H1 (cell line): ENCODE results near the gene PTHLH. TPM values are rescaled to one million over a fixed set of nuclear protein-coding genes. Genes with fewer than 3 reads are reported as not detected.

Experiments used
- CTCF ChIA-PET: fragments of 300-600 bp; sonication (Branson Sonifier 250); formaldehyde crosslinking; loops from one replicate; lab custom pipeline; 2021; ENCODE audit not compliant: partially characterized antibody; lab: Charles Lee
- POLR2A ChIA-PET: fragments of 300-600 bp; sonication (Branson Sonifier 250); formaldehyde crosslinking; loops from one replicate; lab custom pipeline; 2021; ENCODE audit warnings: inconsistent platforms; ENCODE audit not compliant: partially characterized antibody; lab: Charles Lee
- DNase-seq, 2 experiments: peaks; one replicate each; pipeline versions ENCODE4 v3.0.0 to v3.0.0-alpha.2; 2010 to 2022; ENCODE audit warnings: low spot score in 2 of 2, low read depth in 1 of 2, mixed read lengths in 1 of 2
- FAIRE-seq: peaks from 2 replicates; lab custom pipeline; 2011; peaks lifted over from hg19 to GRCh38; lab: Jason Lieb, UNC
- H2AFZ ChIP-seq: 2 replicates; pipeline ENCODE4 v1.8.1; 2012; ENCODE audit warnings: low read length, inconsistent platforms
- H2AK5ac ChIP-seq: 2 replicates; pipeline ENCODE4 v1.6.1; 2013; ENCODE audit warnings: low read depth, low read length
- H2BK120ac ChIP-seq: replicated peaks from 2 replicates; pipeline ENCODE3; 2013; ENCODE audit warnings: low read depth, low read length, inconsistent platforms
- H2BK12ac ChIP-seq: 2 replicates; pipeline ENCODE4 v1.6.1; 2013; ENCODE audit warnings: low read depth, low read length
- H2BK15ac ChIP-seq: 2 replicates; pipeline ENCODE4 v1.6.1; 2013; ENCODE audit warnings: low read length
- H2BK20ac ChIP-seq: 2 replicates; pipeline ENCODE4 v1.6.1; 2013; ENCODE audit warnings: low read length
- H2BK5ac ChIP-seq: 2 replicates; pipeline ENCODE4 v1.6.1; 2013; ENCODE audit warnings: low read depth, low read length
- H3K14ac ChIP-seq: 2 replicates; pipeline ENCODE4 v1.6.1; 2013; ENCODE audit warnings: inconsistent platforms; ENCODE audit not compliant: insufficient read length
- H3K18ac ChIP-seq: 2 replicates; pipeline ENCODE4 v1.6.1; 2013; ENCODE audit warnings: low read length; ENCODE audit errors: extremely low read depth
- H3K23ac ChIP-seq: 2 replicates; pipeline ENCODE4 v1.6.1; 2013; ENCODE audit warnings: inconsistent platforms; ENCODE audit not compliant: insufficient read length
- H3K23me2 ChIP-seq: 2 replicates; pipeline ENCODE4 v1.6.1; 2013; ENCODE audit warnings: low read depth, low read length
- H3K27ac ChIP-seq: 2 replicates; pipeline ENCODE4 v1.6.1; 2011; ENCODE audit warnings: low read depth, low read length, inconsistent platforms
- H3K27me3 ChIP-seq, 4 experiments: replicated peaks in 1 of 4; 1 replicate in 1 of 4; 2 replicates in 3 of 4; pipeline versions ENCODE4 v1.6.1 to v1.8.1; 2011 to 2013; ENCODE audit warnings: low read length in 3 of 4, mild to moderate bottlenecking in 3 of 4, inconsistent platforms in 2 of 4, mixed read lengths in 2 of 4, moderate library complexity in 1 of 4; ENCODE audit not compliant: control insufficient read depth in 3 of 4, insufficient read depth in 3 of 4; ENCODE audit errors: extremely low read depth in 1 of 4
- H3K36me3 ChIP-seq, 4 experiments: 2 replicates each; pipeline versions ENCODE4 v1.6.1 to v1.8.1; 2011 to 2013; ENCODE audit warnings: mild to moderate bottlenecking in 4 of 4, low read length in 3 of 4, moderate library complexity in 2 of 4, control low read depth in 1 of 4, inconsistent platforms in 1 of 4; ENCODE audit not compliant: insufficient read depth in 4 of 4, control insufficient read depth in 2 of 4
- H3K4ac ChIP-seq: replicated peaks from 2 replicates; pipeline ENCODE3; 2013; ENCODE audit warnings: low read length, low read depth, mixed read lengths, inconsistent platforms; ENCODE audit not compliant: insufficient read length
- H3K4me1 ChIP-seq, 4 experiments: replicated peaks in 1 of 4; 1 replicate in 1 of 4; 2 replicates in 3 of 4; pipeline versions ENCODE4 v1.6.1 to v1.8.1; 2011 to 2013; ENCODE audit warnings: low read length in 3 of 4, inconsistent platforms in 2 of 4, mixed read lengths in 1 of 4; ENCODE audit not compliant: insufficient read depth in 4 of 4, control insufficient read depth in 3 of 4
- H3K4me2 ChIP-seq, 2 experiments: 2 replicates each; pipeline versions ENCODE4 v1.6.1 to v1.8.1; 2011 to 2013; ENCODE audit warnings: low read depth in 2 of 2, low read length in 2 of 2, control low read depth in 1 of 2, inconsistent platforms in 1 of 2, mild to moderate bottlenecking in 1 of 2; ENCODE audit not compliant: insufficient read depth in 1 of 2
- H3K4me3 ChIP-seq, 4 experiments: fragments of 200-600, 300-600 bp in 1 of 4; sonication (generic), shearing (Covaris generic), sonication (Bioruptor Twin) in 1 of 4; 2 replicates each; pipeline versions ENCODE4 v1.5.1 to v1.8.1; 2011 to 2016; ENCODE audit warnings: low read length in 4 of 4, low read depth in 3 of 4, control low read depth in 2 of 4, inconsistent platforms in 2 of 4, mild to moderate bottlenecking in 2 of 4, mixed read lengths in 1 of 4, moderate library complexity in 1 of 4; ENCODE audit not compliant: insufficient read depth in 2 of 4; ENCODE audit errors: extremely low read depth in 1 of 4
- H3K56ac ChIP-seq: replicated peaks from 2 replicates; pipeline ENCODE3; 2013; ENCODE audit warnings: low read depth, mild to moderate bottlenecking, mixed read lengths, low read length, inconsistent platforms; ENCODE audit not compliant: insufficient read length
- H3K79me1 ChIP-seq: 2 replicates; pipeline ENCODE4 v1.6.1; 2013; ENCODE audit warnings: low read depth, low read length, control low read depth
- H3K79me2 ChIP-seq, 2 experiments: 2 replicates each; pipeline versions ENCODE4 v1.6.1 to v1.8.1; 2012 to 2013; ENCODE audit warnings: low read length in 2 of 2, mild to moderate bottlenecking in 2 of 2, inconsistent platforms in 1 of 2; ENCODE audit not compliant: insufficient read depth in 2 of 2, control insufficient read depth in 1 of 2
- H3K9ac ChIP-seq, 4 experiments: replicated peaks in 1 of 4; 1 replicate in 1 of 4; 2 replicates in 3 of 4; pipeline versions ENCODE4 v1.6.1 to v1.8.1; 2011 to 2013; ENCODE audit warnings: low read depth in 3 of 4, low read length in 3 of 4, control low read depth in 2 of 4, mild to moderate bottlenecking in 2 of 4, moderate library complexity in 2 of 4, inconsistent platforms in 1 of 4; ENCODE audit errors: extremely low read depth in 1 of 4
- H3K9me3 ChIP-seq, 2 experiments: 2 replicates each; pipeline versions ENCODE4 v1.6.1 to v1.8.1; 2012 to 2013; ENCODE audit warnings: mild to moderate bottlenecking in 2 of 2, moderate library complexity in 2 of 2, control low read depth in 1 of 2, inconsistent platforms in 1 of 2, low read depth in 1 of 2, low read length in 1 of 2, mixed read lengths in 1 of 2; ENCODE audit not compliant: insufficient read depth in 2 of 2
- H4K20me1 ChIP-seq, 2 experiments: replicated peaks in 1 of 2; 2 replicates each; pipeline versions ENCODE3 to v1.8.1; 2011 to 2013; ENCODE audit warnings: inconsistent platforms in 2 of 2, low read length in 2 of 2, mild to moderate bottlenecking in 1 of 2; ENCODE audit not compliant: insufficient read depth in 2 of 2, control insufficient read depth in 1 of 2
- H4K5ac ChIP-seq: 2 replicates; pipeline ENCODE4 v1.6.1; 2013; ENCODE audit warnings: low read length, low read depth, mixed read lengths, inconsistent platforms; ENCODE audit not compliant: insufficient read length
- H4K8ac ChIP-seq: 2 replicates; pipeline ENCODE4 v1.8.0; 2013; ENCODE audit warnings: mild to moderate bottlenecking, moderate library complexity, low read length, inconsistent platforms; ENCODE audit not compliant: insufficient read depth; ENCODE audit errors: extremely low read depth
- H4K91ac ChIP-seq: replicated peaks from 2 replicates; pipeline ENCODE3; 2013; ENCODE audit warnings: low read length, mixed read lengths, inconsistent platforms; ENCODE audit not compliant: insufficient read length
- CEBPB ChIP-seq: IDR thresholded peaks from 2 replicates; pipeline ENCODE4 v1.6.1; 2012; ENCODE audit warnings: low read depth, low read length
- CHD2 ChIP-seq: IDR thresholded peaks from 2 replicates; pipeline ENCODE4 v1.6.1; 2012; ENCODE audit warnings: low read length, improper control_type of control experiment
- HDAC2 ChIP-seq, 2 experiments: fragments of 300-600 bp in 1 of 2; sonication (generic) in 1 of 2; IDR thresholded peaks; 2 replicates each; pipeline ENCODE4 v1.6.1; 2011 to 2012; ENCODE audit warnings: low read depth in 2 of 2, low read length in 2 of 2, mild to moderate bottlenecking in 2 of 2, moderate library complexity in 2 of 2, borderline replicate concordance in 1 of 2, inconsistent platforms in 1 of 2
- KDM4A ChIP-seq: IDR thresholded peaks from one replicate; pipeline ENCODE4 v1.7.1; 2012; ENCODE audit warnings: low read depth, mild to moderate bottlenecking, moderate library complexity, low read length, inconsistent platforms; ENCODE audit not compliant: severe bottlenecking
- RAD21 ChIP-seq, 2 experiments: IDR thresholded peaks in 1 of 2; conservative IDR thresholded peaks in 1 of 2; 2 replicates each; pipeline ENCODE4 v1.6.1; 2011; ENCODE audit warnings: low read depth in 2 of 2, low read length in 2 of 2, improper control_type of control experiment in 1 of 2, inconsistent platforms in 1 of 2, mild to moderate bottlenecking in 1 of 2, moderate library complexity in 1 of 2
- SIRT6 ChIP-seq: IDR thresholded peaks from one replicate; pipeline ENCODE4 v1.7.1; 2012; ENCODE audit warnings: low read length, inconsistent platforms
- SUZ12 ChIP-seq: fragments of 200-600 bp; sonication (generic); IDR thresholded peaks from 2 replicates; pipeline ENCODE4 v1.6.1; 2012; ENCODE audit warnings: mild to moderate bottlenecking, inconsistent platforms, low read length, moderate library complexity, mixed read lengths
- WGBS, 2 experiments: shearing (Covaris generic) in 1 of 2; methylation state at CpG; one replicate each; pipeline versions ENCODE4 v1.1.6 to v1.1.7; 2013 to 2015; ENCODE audit warnings: low lambda C conversion rate in 2 of 2, mixed read lengths in 2 of 2, inconsistent platforms in 1 of 2, low coverage in 1 of 2, missing lambda C conversion rate in 1 of 2; ENCODE audit not compliant: insufficient replicate concordance in 2 of 2, insufficient coverage in 1 of 2, insufficient read length in 1 of 2; ENCODE audit errors: extremely low coverage in 1 of 2, missing lambda C conversion rate in 1 of 2; 5-methylcytosine and 5-hydroxymethylcytosine counted together
- polyA plus RNA-seq, 7 experiments: library from polyadenylated mRNA; depleted of rRNA in 3 of 7; stranded (reverse) in 5 of 7; unstranded in 2 of 7; fragments of >200 nt in 5 of 7; fragments of 200-250 nt in 2 of 7; gene quantifications; 1 replicate in 5 of 7; 2 replicates in 1 of 7; 4 replicates in 1 of 7; pipeline versions ENCODE4 v1.2.1 to v1.2.3, GENCODE V29; 2011 to 2013; ENCODE audit warnings: missing spikeins in 2 of 7, mixed read lengths in 2 of 7
- total RNA-seq: library from RNA; stranded (reverse); fragmentation: NEBNext Ultra II Directional; extraction: Animal tissue kit (Norgen Biotek cat#: 25700); gene quantifications from 2 replicates; pipeline ENCODE4 v1.2.1, GENCODE V29; 2021

Gene PTHLH
- total and polyA plus RNA-seq, 2 of the 8 experiments (the other 6 are each of a cell fraction or from before 2014, with no cell fraction given), result 0.32 TPM; not detected in 1

- H2AFZ ChIP-seq, result no peak overlapping the region
- no peak overlapping the region for H4K8ac ChIP-seq
- H3K9ac ChIP-seq, result no peak overlapping the region
- peaks cover 0 to 4% (median 0%) of the 10 kb centered on the region in 4 experiments; a peak in 2 of 7 replicates for H3K4me1 ChIP-seq
- H3K27me3 ChIP-seq, result no peaks in the 10 kb centered on the region
- no peak overlapping the region for H3K4ac ChIP-seq
- H3K23ac ChIP-seq, result no peak overlapping the region
- H2BK120ac ChIP-seq, result no peak overlapping the region
- TF ChIP-seq SIRT6 (no peak), KDM4A (no peak), RAD21 (IDR thresholded peaks at IDR 0.05 in 1 of 2, conservative IDR thresholded peaks at IDR 0.05 in 1 of 2; ENCODE audit: low read depth in 2 of 2, low read length in 2 of 2) (no peak), HDAC2 (IDR thresholded peaks at IDR 0.05; ENCODE audit: borderline replicate concordance in 1 of 2, low read depth in 2 of 2, low read length in 2 of 2) (no peak), CEBPB (no peak), CHD2 (no peak), SUZ12 (no peak)
- H3K4me3 ChIP-seq, result no peak overlapping the region
- no peaks in the 10 kb centered on the region for H3K9me3 ChIP-seq
- 91% methylated on average over 4 of the region's 4 CpGs; no CpG with 5 or more reads in 1 of the 2 experiments for WGBS, 2 experiments
- POLR2A ChIA-PET, result interaction anchor here (0.7 to 1.2 kb wide), 2 partner anchors 11 to 16 kb away, joined by 3 to 4 read pairs; no protein-coding TSS in a partner anchor
- H3K79me1 ChIP-seq, result no peaks in the 10 kb centered on the region
- no peaks in the 10 kb centered on the region for H3K79me2 ChIP-seq
- DNase-seq (no peak), FAIRE-seq (no peak)
- H3K18ac ChIP-seq, result no peak overlapping the region
- no peak overlapping the region for H2BK15ac ChIP-seq
- H3K27ac ChIP-seq, result no peak overlapping the region
- no peaks in the 10 kb centered on the region for H4K20me1 ChIP-seq
- H2BK5ac ChIP-seq, result no peak overlapping the region
- no peak overlapping the region for H3K56ac ChIP-seq
- no peak overlapping the region for H2BK12ac ChIP-seq
- no peak overlapping the region for H4K5ac ChIP-seq
- H3K23me2 ChIP-seq, result no peaks in the 10 kb centered on the region
- CTCF ChIA-PET, result interaction anchor here (0.6 kb wide), 1 partner anchor 1064 kb away, joined by 3 read pairs; no protein-coding TSS in a partner anchor
- no peak overlapping the region for H3K14ac ChIP-seq
- H2AK5ac ChIP-seq, result no peak overlapping the region
- H2BK20ac ChIP-seq, result no peak overlapping the region
- H3K36me3 ChIP-seq, result no peaks in the 10 kb centered on the region
- no peak overlapping the region for H3K4me2 ChIP-seq
- H4K91ac ChIP-seq, result no peak overlapping the region
These were observed 27.4 kb upstream of the PTHLH start for GRCh38 chr12:27999970-28000369.
